Stimulated activated CD4-positive, alpha-beta T cell treated with anti-CD3 and anti-CD28 coated beads, Interleukin-15, amount 100 ng/mL, for 24 hours (primary cell): ENCODE measurements around the gene NDUFB6.

Source experiments
- DNase-seq: peaks from one replicate; pipeline ENCODE4 v3.0.0-alpha.2; 2020

NDUFB6 gene

DNA sequence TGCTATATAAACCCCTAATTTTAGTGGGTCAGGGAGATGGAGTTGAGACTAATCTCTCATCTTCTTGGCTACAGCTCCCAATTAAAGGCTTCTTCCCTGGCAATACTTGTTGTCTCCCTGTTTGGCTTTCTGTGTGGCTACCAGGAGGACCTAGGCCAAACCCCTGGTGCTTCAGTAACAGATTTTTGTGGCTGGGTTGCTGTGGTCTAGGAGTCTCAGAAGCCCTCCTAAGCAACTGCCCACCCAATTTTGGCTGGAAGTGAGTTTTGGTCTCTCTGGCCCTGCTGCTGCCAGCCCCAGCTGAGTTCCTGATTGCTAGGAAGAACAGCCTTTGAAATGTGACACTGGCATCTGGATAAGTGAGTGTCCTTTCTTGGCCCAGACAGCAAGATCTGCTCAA lies 56.7 kb downstream of the NDUFB6 start:
- no peak for DNase-seq

- DNase-seq, result no peak
Measured at GRCh38 chr9:32508728-32509127, 64.2 kb downstream of the NDUFB6 start.

DNA sequence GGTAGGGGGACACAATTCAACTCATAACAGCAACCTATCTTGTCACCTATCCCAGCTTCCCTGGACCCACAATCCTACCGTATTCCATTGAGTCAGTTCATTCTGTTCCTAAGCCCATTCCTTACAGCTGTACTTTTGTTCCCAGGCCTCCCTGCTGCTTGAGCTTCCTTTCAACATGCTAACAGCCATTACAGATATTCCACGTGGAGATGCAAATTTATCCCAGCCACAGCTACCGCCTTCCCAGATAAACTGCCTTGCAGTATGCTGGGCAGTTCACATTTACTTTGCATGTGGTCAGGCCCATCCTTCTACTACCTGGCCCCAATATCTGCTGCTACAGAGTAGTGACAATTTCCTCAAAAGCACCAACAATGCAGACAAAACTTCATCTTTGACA lies 70.0 kb downstream of the NDUFB6 start:
- DNase-seq, result no peak
